ENCODE data around the gene MEA1. TPM values are rescaled to one million over a fixed set of nuclear protein-coding genes. Genes with fewer than 3 reads are reported as not detected.

Gene MEA1
- total and polyA plus RNA-seq, 12 donors, result 22.9 to 74.3 (median 28.9) TPM

Other genes with a start within 250 kb of the MEA1 start
- 10 to 100 TPM; 10.7 to 15.7 (median 13.8) TPM for gene BICRAL, start 231.9 kb downstream of the MEA1 start, total RNA-seq
- gene BICRAL, start 231.9 kb downstream of the MEA1 start, polyA plus RNA-seq, result 1 to 10 TPM; 2.7 to 3.5 TPM
- 10 to 100 TPM; 39.2 to 52.5 (median 44.7) TPM for gene RPL7L1, start 134.3 kb downstream of the MEA1 start, total RNA-seq
- 10 to 100 TPM; 23.7 to 45.9 TPM for gene RPL7L1, start 134.3 kb downstream of the MEA1 start, polyA plus RNA-seq
- not detected for gene PTCRA, start 97.9 kb downstream of the MEA1 start, total RNA-seq
- gene PTCRA, start 97.9 kb downstream of the MEA1 start, polyA plus RNA-seq, result under 1 TPM in 1 of 2 donors, not detected in 1; 0.09 TPM
- gene CNPY3, start 84.5 kb downstream of the MEA1 start, total RNA-seq, result 10 to 100 TPM; 10.4 to 37.1 (median 15.9) TPM
- 10 to 100 TPM; 15.4 to 40.4 TPM for gene CNPY3, start 84.5 kb downstream of the MEA1 start, polyA plus RNA-seq
- 10 to 100 TPM in 1 of 10 donors, 1 to 10 TPM in 2, under 1 TPM in 7; 0.26 to 10.9 (median 0.71) TPM for gene GNMT, start 53.2 kb downstream of the MEA1 start, total RNA-seq
- gene GNMT, start 53.2 kb downstream of the MEA1 start, polyA plus RNA-seq, result 1 to 10 TPM; 2.6 to 6.8 TPM
- gene PEX6, start 34.8 kb downstream of the MEA1 start, total RNA-seq, result 10 to 100 TPM; 11.2 to 32.6 (median 17.2) TPM
- gene PEX6, start 34.8 kb downstream of the MEA1 start, polyA plus RNA-seq, result 10 to 100 TPM in 1 of 2 donors, 1 to 10 TPM in 1; 9.1 to 16.9 TPM
- 10 to 100 TPM; 28.4 to 47.1 (median 31.8) TPM for gene PPP2R5D, start 29.4 kb downstream of the MEA1 start, total RNA-seq
- 10 to 100 TPM; 23.9 to 35.7 TPM for gene PPP2R5D, start 29.4 kb downstream of the MEA1 start, polyA plus RNA-seq
- gene KLHDC3, start 303 bp upstream of the MEA1 start, total RNA-seq, result 100 to 1,000 TPM in 4 of 10 donors, 10 to 100 TPM in 6; 78.2 to 165 (median 92.0) TPM
- 100 to 1,000 TPM in 1 of 2 donors, 10 to 100 TPM in 1; 80.2 to 160 TPM for gene KLHDC3, start 303 bp upstream of the MEA1 start, polyA plus RNA-seq
- gene RRP36, start 7.7 kb upstream of the MEA1 start, total RNA-seq, result 10 to 100 TPM; 21.4 to 35.3 (median 25.6) TPM
- gene RRP36, start 7.7 kb upstream of the MEA1 start, polyA plus RNA-seq, result 10 to 100 TPM; 19.4 to 43.6 TPM
- 10 to 100 TPM in 2 of 10 donors, 1 to 10 TPM in 8; 7.1 to 11.2 (median 8.6) TPM for gene CUL7, start 39.9 kb upstream of the MEA1 start, total RNA-seq
- gene CUL7, start 39.9 kb upstream of the MEA1 start, polyA plus RNA-seq, result 1 to 10 TPM; 4.2 to 5.6 TPM
- gene MRPL2, start 45.5 kb upstream of the MEA1 start, total RNA-seq, result 100 to 1,000 TPM in 3 of 10 donors, 10 to 100 TPM in 7; 76.0 to 139 (median 93.5) TPM
- gene MRPL2, start 45.5 kb upstream of the MEA1 start, polyA plus RNA-seq, result 100 to 1,000 TPM; 141 to 165 TPM
- 10 to 100 TPM; 26.3 to 34.2 (median 28.3) TPM for gene KLC4, start 45.7 kb upstream of the MEA1 start, total RNA-seq
- 10 to 100 TPM; 17.9 to 43.7 TPM for gene KLC4, start 45.7 kb upstream of the MEA1 start, polyA plus RNA-seq
- gene PTK7, start 62.4 kb upstream of the MEA1 start, total RNA-seq, result 1 to 10 TPM; 1.0 to 5.9 (median 2.2) TPM
- gene PTK7, start 62.4 kb upstream of the MEA1 start, polyA plus RNA-seq, result 1 to 10 TPM in 1 of 2 donors, under 1 TPM in 1; 0.80 to 6.3 TPM
- 10 to 100 TPM; 52.0 to 94.3 (median 70.1) TPM for gene SRF, start 157.3 kb upstream of the MEA1 start, total RNA-seq
- 10 to 100 TPM; 30.5 to 54.6 TPM for gene SRF, start 157.3 kb upstream of the MEA1 start, polyA plus RNA-seq
- 10 to 100 TPM in 8 of 10 donors, 1 to 10 TPM in 2; 7.8 to 17.1 (median 13.4) TPM for gene CUL9, start 168.2 kb upstream of the MEA1 start, total RNA-seq
- 10 to 100 TPM in 1 of 2 donors, 1 to 10 TPM in 1; 9.0 to 32.0 TPM for gene CUL9, start 168.2 kb upstream of the MEA1 start, polyA plus RNA-seq
- gene DNPH1, start 215.5 kb upstream of the MEA1 start, total RNA-seq, result 10 to 100 TPM; 16.0 to 29.6 (median 25.7) TPM
- gene DNPH1, start 215.5 kb upstream of the MEA1 start, polyA plus RNA-seq, result 10 to 100 TPM; 25.0 to 51.3 TPM
- under 1 TPM; 0.22 to 0.69 (median 0.32) TPM for gene TTBK1, start 229.5 kb upstream of the MEA1 start, total RNA-seq
- under 1 TPM; 0.04 to 0.22 TPM for gene TTBK1, start 229.5 kb upstream of the MEA1 start, polyA plus RNA-seq

Data from heart right ventricle (tissue), 12 donors.